HEK293T (cell line): ENCODE measurements around the gene TPM1.

Source experiments
- CTCF ChIA-PET: fragments of 350-600 bp; formaldehyde crosslinking; extraction: SDS; loops from one replicate; lab custom pipeline; 2021; ENCODE audit warnings: antibody characterized with exemption, inconsistent platforms; lab: Yijun Ruan, JAX
- POLR2A ChIA-PET: fragments of 350-600 bp; formaldehyde crosslinking; extraction: SDS; loops from one replicate; lab custom pipeline; 2020; ENCODE audit warnings: antibody characterized with exemption, inconsistent platforms; lab: Yijun Ruan, JAX
- DNase-seq: peaks from one replicate; pipeline ENCODE4 v3.0.0; 2012; ENCODE audit warnings: mixed read lengths; ENCODE audit errors: extremely low spot score
- ARNT ChIP-seq: fragments of 450-650 bp; IDR thresholded peaks from 2 replicates; pipeline ENCODE4 v1.6.1; 2017; ENCODE audit warnings: mild to moderate bottlenecking
- BHLHE40 ChIP-seq: fragments of 450-650 bp; IDR thresholded peaks from 2 replicates; pipeline ENCODE4 v1.6.1; 2016; ENCODE audit warnings: mild to moderate bottlenecking, moderate library complexity, borderline replicate concordance
- CTBP1 ChIP-seq: fragments of 450-650 bp; IDR thresholded peaks from 2 replicates; pipeline ENCODE4 v1.6.1; 2016; ENCODE audit warnings: borderline replicate concordance
- ELF4 ChIP-seq: fragments of 450-650 bp; IDR thresholded peaks from 2 replicates; pipeline ENCODE4 v1.6.1; 2017; ENCODE audit warnings: antibody characterized with exemption
- FOXA1 ChIP-seq: fragments of 450-650 bp; IDR thresholded peaks from 2 replicates; pipeline ENCODE4 v1.6.1; 2016; ENCODE audit warnings: mild to moderate bottlenecking
- FOXK2 ChIP-seq: fragments of 450-650 bp; IDR thresholded peaks from 2 replicates; pipeline ENCODE4 v1.6.1; 2016; ENCODE audit warnings: mild to moderate bottlenecking
- FOXM1 ChIP-seq: fragments of 450-650 bp; IDR thresholded peaks from 2 replicates; pipeline ENCODE4 v1.6.1; 2017; ENCODE audit warnings: mild to moderate bottlenecking, borderline replicate concordance
- HDGF ChIP-seq: fragments of 450-650 bp; IDR thresholded peaks from 2 replicates; pipeline ENCODE4 v1.6.1; 2017; ENCODE audit warnings: antibody characterized with exemption, borderline replicate concordance
- L3MBTL2 ChIP-seq: fragments of 450-650 bp; conservative IDR thresholded peaks from 2 replicates; pipeline ENCODE4 v1.6.1; 2016; ENCODE audit warnings: mild to moderate bottlenecking
- LEF1 ChIP-seq: fragments of 450-650 bp; IDR thresholded peaks from 2 replicates; pipeline ENCODE4 v1.6.1; 2017; ENCODE audit warnings: mild to moderate bottlenecking, borderline replicate concordance
- NFRKB ChIP-seq: fragments of 450-650 bp; IDR thresholded peaks from 2 replicates; pipeline ENCODE4 v1.6.1; 2016; ENCODE audit warnings: mild to moderate bottlenecking, moderate library complexity
- PKNOX1 ChIP-seq: fragments of 450-650 bp; IDR thresholded peaks from 2 replicates; pipeline ENCODE4 v1.6.1; 2016
- SP1 ChIP-seq: fragments of 450-650 bp; IDR thresholded peaks from 2 replicates; pipeline ENCODE4 v1.6.1; 2017
- SUZ12 ChIP-seq: fragments of 450-650 bp; IDR thresholded peaks from 2 replicates; pipeline ENCODE4 v1.6.1; 2016; ENCODE audit warnings: mild to moderate bottlenecking
- TARDBP ChIP-seq: fragments of 450-650 bp; IDR thresholded peaks from 2 replicates; pipeline ENCODE4 v1.6.1; 2016
- ZNF384 ChIP-seq: fragments of 450-650 bp; IDR thresholded peaks from 2 replicates; pipeline ENCODE4 v1.6.1; 2016

TPM1 gene

GRCh38 chr15:63029676-63030075, 12.9 kb upstream of the TPM1 start:
- no peak for DNase-seq
- ChIA-PET POLR2A (no interaction called here), CTCF (no interaction called here)
- TF ChIP-seq FOXK2 (no peak), PKNOX1 (no peak), ZNF384 (no peak)

GRCh38 chr15:63030101-63030551, 12.4 kb upstream of the TPM1 start:
- CTCF ChIA-PET = interaction anchor here (1.2 kb wide), 1 partner anchor 18 kb away, joined by 5 read pairs; no protein-coding TSS in a partner anchor
- DNase-seq = no peak
- no peak for TF ChIP-seq FOXA1
- POLR2A ChIA-PET = no interaction called here

- no peak for TF ChIP-seq NFRKB
- POLR2A ChIA-PET = no interaction called here
- CTCF ChIA-PET = no interaction called here
- no peak for DNase-seq
Measured at GRCh38 chr15:63034578-63034977, 8.0 kb upstream of the TPM1 start.

GRCh38 chr15:63035253-63035652, 7.3 kb upstream of the TPM1 start:
- TF ChIP-seq SUZ12 (no peak), BHLHE40 (no peak), ELF4 (no peak), TARDBP (no peak), FOXM1 (no peak), LEF1 (no peak), FOXA1 (no peak), FOXK2 (no peak), PKNOX1 (no peak), HDGF (no peak), ZNF384 (no peak), SP1 (no peak), CTBP1 (no peak), ARNT (no peak), L3MBTL2 (no peak), NFRKB (no peak)
- no peak for DNase-seq
- CTCF ChIA-PET = interaction anchor here (1.0 kb wide), 1 partner anchor 13 kb away, joined by 7 read pairs; no protein-coding TSS in a partner anchor
- POLR2A ChIA-PET = no interaction called here

GRCh38 chr15:63035977-63036376, 6.6 kb upstream of the TPM1 start:
- no peak for TF ChIP-seq FOXK2
- TF ChIP-seq LEF1 = no peak
- no peak for TF ChIP-seq ELF4
- ChIA-PET POLR2A (no interaction called here), CTCF (interaction anchor here (1.0 kb wide), 1 partner anchor 12 kb away, joined by 7 read pairs; no protein-coding TSS in a partner anchor)
- no peak for DNase-seq

GRCh38 chr15:63037976-63038720, 4.4 kb upstream of the TPM1 start:
- CTCF ChIA-PET = no interaction called here
- no peak for TF ChIP-seq NFRKB
- TF ChIP-seq SP1 = no peak
- TF ChIP-seq FOXA1 = no peak
- POLR2A ChIA-PET = no interaction called here
- DNase-seq = no peak

GRCh38 chr15:63038926-63039673, 3.4 kb upstream of the TPM1 start:
- POLR2A ChIA-PET = interaction anchor here (0.8 kb wide), 1 partner anchor 164 kb away, joined by 3 read pairs; no protein-coding TSS in a partner anchor
- no peak for DNase-seq
- no peak for TF ChIP-seq LEF1
- CTCF ChIA-PET = no interaction called here

GRCh38 chr15:63039811-63040210, 2.7 kb upstream of the TPM1 start:
- POLR2A ChIA-PET = interaction anchor here (0.8 kb wide), 1 partner anchor 164 kb away, joined by 3 read pairs; no protein-coding TSS in a partner anchor
- TF ChIP-seq CTBP1 = no peak
- TF ChIP-seq L3MBTL2 = no peak
- no peak for TF ChIP-seq FOXA1
- no peak for TF ChIP-seq HDGF
- TF ChIP-seq ZNF384 = no peak
- TF ChIP-seq NFRKB = no peak
- TF ChIP-seq BHLHE40 = no peak
- no peak for TF ChIP-seq ELF4
- TF ChIP-seq SP1 = no peak
- no peak for TF ChIP-seq FOXM1
- no peak for TF ChIP-seq TARDBP
- TF ChIP-seq PKNOX1 = no peak
- no peak for TF ChIP-seq SUZ12
- no peak for DNase-seq
- CTCF ChIA-PET = no interaction called here
